GM19467 (cell line): Measurements from ENCODE around the gene CORO7.
A peak's percentile ranks its signal among the peaks of the same experiment; 100 is the strongest.

ENCODE experiments used
- ATAC-seq: cut with Tn5 transposase; IDR thresholded peaks from one replicate; pipeline ENCODE4 v1.9.1; 2021; ENCODE audit warnings: mild to moderate bottlenecking, moderate library complexity; ENCODE audit not compliant: unreplicated experiment

Gene CORO7

DNA sequence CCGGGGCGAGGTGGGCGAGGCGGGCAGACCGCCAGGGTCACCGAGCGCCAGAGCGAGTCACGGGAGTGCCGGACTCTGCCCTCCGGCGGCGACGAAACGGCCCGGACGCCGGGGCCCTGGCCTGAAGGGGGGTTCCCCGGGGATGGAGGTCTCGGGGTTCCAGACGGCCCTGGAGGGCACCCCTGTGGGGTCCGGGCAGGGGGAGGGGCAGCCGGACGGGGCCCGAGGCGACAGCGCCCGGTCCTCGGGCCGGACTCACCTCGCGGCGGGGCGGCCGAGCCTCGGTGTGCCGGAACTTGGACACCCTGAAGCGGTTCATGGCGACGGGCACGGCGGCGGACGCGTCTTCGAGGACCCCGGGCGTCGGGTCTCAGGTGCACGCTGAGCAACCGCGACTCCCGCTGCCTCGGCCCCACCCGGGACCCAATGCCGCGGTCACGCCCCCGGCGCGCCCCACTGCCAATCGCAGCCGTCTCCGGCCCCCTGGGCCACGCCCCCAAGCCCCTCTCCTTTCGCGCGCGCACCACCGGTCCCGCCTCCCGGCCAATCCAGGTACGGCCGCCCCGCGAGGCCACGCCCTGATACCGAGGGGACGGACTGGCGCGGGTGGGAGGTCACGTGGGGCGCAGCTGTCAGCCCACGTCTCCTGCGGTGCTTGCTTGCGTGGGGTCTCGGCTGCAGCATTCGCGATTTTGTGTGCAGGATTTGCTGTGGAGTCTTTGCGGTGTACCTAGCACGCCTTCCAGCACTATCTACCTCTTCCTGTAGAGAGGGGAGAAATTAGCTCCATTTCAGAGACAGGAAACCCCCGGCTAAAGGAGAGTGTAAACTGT lies at the start of gene CORO7:
Gene CORO7 (minus strand): TSS at position 397 of the 833 bp plus-strand sequence. CDS start 78 bp downstream, at position 319.
- ATAC-seq = peak; percentile 66

DNA sequence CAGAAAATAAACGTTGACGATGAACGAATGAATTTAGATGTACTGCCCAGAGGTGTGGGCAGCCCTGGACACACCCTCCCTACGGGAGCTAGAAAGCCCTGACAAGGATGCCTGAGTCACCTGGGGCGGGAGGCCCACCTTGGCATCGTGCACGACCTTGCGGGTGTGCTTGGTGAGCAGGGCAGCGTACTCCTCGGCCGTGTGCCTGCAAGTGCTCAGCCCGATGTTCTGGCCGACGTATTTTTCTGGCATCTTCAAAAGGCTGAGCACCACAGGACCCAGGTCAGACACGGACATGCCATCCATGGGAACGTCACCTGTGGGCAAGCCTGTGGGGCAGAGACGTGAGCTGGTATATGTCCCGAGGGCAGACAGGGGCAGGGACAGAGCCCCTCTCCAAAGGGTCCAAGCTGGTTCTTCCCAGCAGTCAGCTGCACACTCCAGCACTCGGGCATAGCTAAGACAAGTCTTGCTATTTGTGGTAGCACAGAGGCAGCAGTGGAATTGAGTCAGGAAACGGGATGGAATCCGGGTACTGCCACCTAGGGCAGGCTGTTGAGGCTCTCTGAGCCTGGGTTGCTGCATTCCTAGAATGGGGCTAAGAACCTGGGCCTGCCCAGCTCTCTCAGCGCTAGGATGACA lies 47.2 kb upstream of the CORO7 start:
- ATAC-seq = no peak

DNA sequence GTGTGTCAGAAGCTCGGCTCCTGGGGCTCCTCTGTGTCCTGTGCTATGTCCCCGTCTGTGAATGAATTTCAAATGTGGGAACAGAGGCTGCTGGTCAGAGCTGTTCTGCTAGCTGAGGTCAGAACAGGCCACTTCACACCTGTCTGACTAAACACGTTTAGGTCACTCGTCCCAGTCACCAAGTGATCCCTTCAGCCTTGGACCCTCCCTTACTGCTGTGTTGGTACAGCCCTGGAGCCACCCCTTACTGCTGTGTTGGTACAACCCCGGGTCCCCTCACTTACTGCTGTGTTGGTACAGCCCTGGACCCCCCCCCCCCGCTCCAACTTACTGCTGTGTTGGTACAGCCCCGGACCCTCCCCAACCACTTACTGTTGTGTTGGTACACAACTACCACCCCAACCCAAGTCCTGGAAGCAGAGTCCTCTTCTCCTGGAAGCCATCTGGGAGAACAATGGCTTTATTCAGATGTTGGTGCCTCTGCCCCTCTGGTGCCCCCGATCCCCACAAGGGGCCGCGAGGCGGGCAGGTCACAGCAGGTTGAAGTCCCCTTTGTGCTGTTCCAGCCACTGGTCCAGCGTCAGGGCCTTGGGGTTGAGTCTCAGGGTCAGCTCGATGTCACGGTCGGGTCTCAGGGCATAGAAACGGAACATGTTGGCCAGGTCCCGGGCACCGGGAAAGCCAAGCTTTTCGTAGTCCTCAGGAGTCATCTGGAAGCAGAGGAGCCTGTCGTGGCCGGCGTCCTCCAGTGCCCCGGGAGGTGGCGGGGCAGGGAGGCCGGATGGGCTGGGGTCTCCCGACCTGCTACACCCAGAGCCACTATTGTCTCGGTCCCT lies 45.1 kb upstream of the CORO7 start:
- no peak for ATAC-seq

DNA sequence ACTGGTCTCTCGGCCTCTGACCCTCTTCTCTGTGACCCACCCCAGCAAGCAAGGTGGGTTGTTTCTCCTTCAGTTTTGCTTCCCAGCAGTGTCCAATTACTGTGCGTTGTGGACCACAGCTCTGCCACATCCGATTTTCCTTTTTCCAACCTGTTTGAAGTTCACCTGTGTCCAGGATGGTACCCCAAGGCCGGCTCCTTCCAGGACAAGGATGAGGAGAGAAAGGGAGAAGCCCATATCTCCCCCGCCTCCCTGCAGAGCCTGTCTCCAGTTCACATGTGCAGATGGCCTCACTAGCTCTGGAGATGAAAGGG lies 44.5 kb upstream of the CORO7 start:
- no peak for ATAC-seq

DNA sequence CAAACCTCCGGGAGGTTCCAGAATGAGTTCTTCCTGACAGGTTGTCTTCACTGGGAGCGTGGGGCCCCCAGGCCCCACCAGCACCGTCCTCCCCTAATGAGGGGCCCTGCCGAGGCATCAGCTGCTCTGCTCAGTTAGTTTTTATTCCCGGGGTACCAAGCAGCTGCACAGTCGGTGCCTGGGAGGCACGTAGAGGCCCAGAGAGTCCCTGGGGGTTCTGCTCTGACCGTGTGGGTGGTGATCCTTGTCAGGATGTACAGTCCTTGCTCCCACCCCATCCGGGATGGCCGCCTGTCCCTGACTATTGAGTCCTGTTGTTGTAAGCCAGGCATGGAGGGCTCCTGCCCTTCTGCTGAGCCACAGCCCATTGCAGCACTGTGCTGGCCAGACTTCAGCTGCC lies 39.6 kb upstream of the CORO7 start:
- no peak for ATAC-seq

DNA sequence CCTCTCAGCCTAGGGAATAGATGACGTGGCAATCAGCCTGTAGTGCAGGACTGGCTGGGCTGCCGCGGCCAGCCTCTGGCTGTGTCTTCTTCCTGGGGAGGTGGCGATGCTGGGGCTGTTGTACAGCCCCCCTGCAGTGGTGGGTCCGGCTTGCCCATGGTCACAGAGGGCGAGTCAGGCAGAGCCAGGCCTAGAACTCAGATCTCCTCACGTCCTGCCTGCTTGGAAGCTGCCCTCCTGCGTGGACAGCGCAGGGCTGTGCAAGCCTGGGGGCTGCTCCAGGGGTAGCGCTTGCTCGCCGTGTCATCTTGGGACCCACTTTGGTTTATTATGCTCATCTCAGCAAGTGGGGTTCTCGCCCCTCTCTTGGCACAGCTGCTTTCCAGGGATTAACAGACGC lies 38.7 kb upstream of the CORO7 start:
- no peak for ATAC-seq

DNA sequence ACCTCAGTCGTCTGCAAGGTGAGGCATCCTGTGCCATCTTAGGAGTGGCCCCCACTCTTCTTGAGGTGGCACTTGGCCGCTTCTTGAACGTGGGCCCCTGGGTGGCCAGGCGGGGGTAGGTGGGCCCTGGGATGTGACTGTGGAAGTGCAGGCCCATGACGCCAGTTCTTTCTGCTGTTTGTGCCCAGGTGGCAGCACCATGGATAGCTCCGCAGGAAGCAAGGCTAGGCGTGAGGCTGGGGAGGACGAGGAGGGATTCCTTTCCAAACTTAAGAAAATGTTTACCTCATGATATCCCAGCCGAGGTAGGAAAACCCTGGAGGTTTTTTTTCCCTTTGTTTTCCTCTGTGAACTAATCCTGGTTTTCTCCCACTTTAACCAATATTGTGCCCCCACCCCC lies 38.2 kb upstream of the CORO7 start:
- ATAC-seq = no peak

DNA sequence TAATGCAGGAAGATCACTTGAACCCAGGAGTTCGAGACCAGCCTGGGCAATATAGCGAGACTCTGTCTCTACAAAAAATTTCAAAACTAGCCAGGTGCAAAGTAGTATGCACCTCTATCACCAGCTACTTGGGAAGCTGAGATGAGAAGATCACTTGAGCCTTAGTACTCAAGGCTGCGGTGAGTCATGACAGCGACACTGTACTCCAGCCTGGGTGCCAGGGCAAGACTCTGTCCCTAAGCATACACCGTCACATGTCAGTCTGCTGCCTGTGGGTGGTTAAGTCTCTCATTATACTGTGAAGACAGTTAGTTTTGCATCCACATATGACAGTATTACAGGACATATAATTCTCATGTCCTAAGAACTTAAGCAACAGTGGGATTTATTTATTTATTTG lies 36.3 kb upstream of the CORO7 start:
- ATAC-seq = no peak

DNA sequence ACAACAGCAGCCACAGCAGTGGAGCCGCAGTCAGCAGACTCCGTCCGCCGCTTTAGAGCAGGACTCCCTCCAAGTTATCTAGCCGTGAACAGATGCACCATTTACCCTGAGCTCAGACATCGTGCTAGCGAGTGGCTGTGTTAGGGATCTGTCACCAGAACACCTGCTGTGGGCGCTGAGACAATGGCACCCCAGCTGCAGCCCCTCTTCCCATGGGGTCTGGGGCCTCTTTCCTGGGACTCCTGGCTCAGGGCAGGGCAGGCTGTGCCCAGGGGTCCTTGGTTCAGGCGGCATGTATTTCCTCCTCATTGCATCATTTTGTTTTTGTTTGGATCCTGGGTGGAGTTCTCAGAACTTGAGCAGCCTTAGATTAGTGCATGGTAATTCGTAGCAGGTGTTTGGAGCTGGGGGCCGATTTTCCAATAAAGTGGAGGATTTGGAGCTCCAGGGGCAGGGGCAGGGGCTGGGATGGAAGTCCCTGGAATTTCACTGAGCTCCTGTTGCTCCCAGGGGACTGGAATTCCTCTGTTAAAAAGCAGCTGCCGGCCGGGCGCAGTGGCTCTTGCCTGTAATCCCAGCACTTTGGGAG lies 34.6 kb upstream of the CORO7 start:
- ATAC-seq = no peak

DNA sequence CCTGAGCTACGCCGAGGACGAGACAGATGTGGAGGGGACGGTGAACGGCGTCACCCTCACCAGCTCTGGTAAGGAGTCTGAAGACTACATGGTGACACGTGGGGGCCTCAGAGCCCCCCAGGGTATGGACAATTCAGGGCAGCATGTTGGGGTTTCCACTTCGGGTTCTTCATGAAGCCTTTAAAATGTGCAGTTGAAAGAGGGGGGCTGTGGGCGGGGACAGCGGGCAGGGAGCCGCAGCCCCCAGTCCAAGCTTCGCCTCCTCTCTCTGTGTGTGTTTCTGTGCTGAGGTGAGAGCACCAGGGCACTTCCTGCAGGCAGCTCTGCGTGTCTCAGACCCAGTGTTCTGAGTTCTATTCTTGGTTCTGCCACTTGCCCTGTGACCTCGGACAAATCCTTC lies 34.0 kb upstream of the CORO7 start:
- ATAC-seq = no peak

DNA sequence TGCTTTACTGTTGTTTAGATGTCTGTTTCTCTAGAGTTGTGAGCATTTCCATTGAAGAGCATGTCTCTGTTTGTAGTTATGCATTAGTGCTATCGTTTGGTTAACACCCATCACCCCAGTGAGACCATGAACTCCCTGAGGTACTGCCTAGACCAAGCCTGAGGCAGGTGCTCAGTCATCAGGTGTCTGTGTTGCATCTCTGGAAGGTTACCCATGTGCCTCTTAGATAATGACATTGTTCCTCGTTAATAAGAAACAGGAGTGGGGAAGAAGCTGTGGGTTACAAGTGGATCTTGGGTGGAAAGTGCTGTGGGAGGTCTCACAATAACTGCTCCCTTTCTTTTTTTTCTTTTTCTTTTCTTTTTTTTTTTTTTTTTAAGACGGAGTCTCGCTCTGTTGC lies 27.6 kb upstream of the CORO7 start:
- no peak for ATAC-seq

DNA sequence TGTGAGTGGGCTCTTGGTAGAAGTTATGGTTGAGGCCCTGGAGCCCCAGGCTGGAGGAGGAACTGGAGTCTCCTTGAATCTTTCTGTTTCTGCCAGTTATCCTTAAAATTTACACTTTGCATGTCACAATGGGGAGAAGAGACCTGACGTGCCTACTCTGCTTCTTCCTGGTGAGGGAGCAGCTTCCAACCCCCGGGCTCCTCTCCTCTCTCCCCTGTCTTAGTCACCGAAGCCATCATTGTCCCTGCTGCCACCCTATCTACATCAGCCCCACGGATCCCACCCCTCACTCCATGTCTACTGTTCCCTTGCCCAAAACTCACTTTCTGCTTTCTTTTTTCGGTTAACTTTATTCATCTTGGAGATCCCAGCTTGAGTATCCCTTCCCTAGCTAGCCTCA lies 26.9 kb upstream of the CORO7 start:
- ATAC-seq = no peak

DNA sequence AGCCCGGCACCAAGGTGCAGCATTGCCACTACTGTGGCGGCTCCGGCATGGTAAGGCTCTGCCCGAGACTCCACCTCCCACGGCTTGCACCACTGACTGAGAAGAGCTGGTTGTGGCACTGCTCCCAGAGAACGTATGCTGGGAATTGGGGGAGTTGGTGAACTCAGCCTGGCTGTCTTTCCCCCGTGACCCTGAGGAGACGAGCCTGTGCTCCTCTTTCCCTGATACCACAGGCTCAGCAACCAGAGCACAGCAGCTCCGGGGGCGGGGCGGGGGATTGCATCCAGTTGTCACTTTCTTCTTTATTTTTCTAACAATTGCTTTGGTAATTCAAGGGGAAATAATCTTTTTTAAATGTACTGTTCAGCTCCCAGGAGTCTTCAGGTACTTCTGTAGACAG lies 26.0 kb upstream of the CORO7 start:
- no peak for ATAC-seq

DNA sequence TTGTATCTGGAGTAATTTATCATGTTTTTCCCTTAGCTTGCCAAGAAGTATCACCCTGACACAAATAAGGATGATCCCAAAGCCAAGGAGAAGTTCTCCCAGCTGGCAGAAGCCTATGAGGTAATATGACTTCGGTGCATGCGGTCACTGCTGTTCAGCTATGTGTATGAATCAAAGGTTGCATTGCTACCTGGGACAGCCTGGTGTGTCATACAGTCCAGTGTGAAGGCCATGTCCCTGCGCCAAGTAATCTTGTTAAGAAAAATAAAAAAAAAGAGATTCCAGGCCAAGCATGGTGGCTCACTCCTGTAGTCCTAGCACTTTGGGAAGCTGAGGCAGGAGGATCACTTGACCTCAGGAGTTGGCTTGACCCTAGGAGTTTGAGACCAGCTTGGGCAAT lies 21.0 kb upstream of the CORO7 start:
- no peak for ATAC-seq

DNA sequence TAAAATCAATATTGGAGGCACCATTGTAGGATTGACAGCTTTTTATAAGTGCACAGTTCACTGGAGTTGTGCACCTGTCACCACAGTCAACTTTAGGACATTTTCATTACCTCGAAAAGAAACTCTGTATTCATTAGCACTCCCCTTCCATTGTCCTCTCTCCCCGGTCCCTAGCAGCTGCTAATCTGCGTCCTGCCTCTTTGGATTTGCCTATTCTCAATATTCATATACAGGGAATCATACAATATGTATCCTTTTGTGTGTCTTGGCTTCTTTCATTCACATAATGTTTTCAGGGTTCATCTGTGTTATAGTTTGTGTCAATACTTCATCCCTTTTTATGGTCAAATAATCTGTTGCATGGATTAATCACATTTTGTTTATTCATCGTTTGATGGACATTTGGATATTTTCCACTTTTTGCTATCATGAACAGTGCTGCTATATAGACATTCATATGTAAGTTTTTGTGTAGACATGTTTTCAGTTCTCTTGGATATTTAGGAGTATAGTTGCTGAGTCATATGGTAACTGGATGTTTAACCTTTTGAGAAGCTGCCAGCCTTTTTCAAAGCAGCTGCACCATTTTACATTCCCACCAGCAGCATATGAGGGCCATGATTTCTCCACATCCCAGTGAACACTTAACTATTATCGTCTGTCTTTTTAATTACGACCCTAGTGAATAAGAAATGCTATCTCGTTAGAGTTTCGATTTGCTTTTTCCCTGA lies 19.1 kb upstream of the CORO7 start:
- no peak for ATAC-seq

DNA sequence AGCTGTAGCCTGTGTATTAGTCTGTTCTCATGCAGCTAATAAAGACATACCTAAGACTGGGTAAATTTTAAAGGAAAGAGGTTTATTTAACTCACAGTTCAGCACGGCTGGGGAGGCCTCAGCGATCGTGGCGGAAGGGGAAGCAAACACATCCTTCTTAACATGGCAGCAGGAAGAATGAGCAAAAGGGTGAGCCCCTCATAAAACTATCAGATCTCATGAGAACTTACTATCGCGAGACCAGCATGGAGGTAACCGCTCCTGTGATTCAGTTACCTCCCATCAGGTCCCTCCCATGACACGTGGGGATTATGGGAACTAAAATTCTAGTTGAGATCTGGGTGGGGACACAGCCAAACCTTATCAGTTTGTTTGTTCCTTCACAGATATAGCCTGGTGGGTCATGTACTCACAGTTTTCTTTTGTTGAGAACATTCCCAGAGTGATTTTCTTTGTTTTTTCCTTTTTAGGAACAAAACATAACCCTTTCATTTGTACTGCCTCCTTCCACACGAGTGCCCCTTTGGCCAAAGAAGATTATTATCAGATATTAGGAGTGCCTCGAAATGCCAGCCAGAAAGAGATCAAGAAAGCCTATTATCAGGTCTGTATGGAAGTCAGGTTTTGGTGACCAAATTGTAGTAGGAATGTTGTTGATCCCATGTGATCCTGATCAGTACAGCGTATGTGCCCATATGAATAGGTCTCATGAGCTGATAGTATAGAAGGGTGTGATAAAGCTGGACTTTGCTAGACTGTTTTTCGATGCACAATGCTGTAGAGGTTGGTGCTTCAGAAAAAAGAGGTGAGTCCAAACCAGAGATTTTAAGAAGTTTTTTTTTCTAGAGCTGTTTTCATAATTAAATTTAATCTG lies 17.8 kb upstream of the CORO7 start:
- ATAC-seq = no peak

DNA sequence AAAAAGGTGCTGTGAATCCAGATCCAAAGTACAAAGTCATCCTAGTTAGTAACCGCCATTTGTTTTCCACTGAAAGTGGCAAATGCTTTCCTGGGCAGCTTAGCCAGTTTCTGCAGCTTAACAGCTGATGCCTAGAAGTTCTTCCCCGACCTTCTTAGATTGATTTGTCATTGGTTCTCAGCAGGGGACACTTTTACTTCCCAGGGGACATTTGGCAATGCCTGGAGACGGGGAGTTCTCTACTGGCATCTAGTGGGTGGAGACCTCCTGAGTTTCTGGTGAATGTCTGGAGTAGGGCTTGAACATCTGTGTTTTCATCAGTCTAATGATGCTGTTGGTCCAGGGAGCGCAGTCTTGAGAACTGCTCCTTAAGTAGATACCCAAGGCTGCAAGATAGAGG lies 16.8 kb upstream of the CORO7 start:
- no peak for ATAC-seq

DNA sequence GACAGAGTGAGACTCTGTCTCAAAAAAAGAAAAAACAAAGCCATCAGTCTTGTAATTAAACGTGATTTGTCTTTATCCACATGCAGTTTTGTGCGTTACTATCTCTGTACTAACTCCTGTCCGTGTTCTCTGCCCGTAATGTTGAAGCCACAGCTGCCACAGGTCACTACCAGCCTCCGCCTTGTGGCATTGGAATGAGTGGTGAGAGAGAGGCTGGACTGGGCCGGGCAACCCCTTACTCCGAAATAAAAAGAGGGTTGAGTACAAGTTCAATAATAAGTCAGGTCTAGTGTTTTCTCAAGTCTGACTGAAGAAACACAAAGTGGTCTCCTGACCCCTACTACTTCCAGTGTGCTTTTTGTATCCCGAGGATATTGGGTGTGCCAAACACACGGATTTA lies 14.6 kb upstream of the CORO7 start:
- ATAC-seq = no peak

DNA sequence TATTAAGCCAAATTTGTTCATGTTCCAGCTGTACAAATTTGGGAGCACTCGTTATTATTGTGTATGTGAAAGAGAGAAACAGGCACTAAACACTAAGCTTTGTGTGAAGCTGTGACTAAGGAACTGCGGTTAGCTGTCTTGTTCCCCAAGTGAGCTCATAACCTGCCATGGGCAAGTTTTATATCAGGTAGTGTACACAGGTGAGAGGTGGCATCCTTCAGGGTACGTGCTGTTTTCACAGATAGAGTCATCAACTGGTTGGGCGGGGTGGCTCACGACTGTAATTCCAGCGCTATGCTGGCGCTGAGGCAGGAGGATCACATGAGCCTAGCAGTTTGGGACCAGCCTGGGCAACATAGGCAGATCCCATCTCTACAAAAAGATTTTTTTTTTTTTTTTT lies 12.1 kb upstream of the CORO7 start:
- ATAC-seq = no peak
